Stimulated activated CD8-positive, alpha-beta memory T cell treated with anti-CD3 and anti-CD28 coated beads, Interleukin-4, amount 100 ng/mL, for 48 hours (primary cell): ENCODE results near the gene PI4KA.
"Not testable (repeated sequence)": the region's sequence is repeated elsewhere in the genome, so short reads cannot be mapped to it uniquely, and the experiment has no call there.

Source experiments
- DNase-seq: peaks from one replicate; pipeline ENCODE4 v3.0.0-alpha.2; 2020

The PI4KA gene

GRCh38 chr22:20662524-20663036 lies 196.0 kb downstream of the PI4KA start:
- DNase-seq: not testable (repeated sequence)

GRCh38 chr22:20661473-20661872 lies 197.1 kb downstream of the PI4KA start:
- DNase-seq: no peak

- DNase-seq: no peak
Measured at GRCh38 chr22:20660441-20661054, 198.1 kb downstream of the PI4KA start.

GRCh38 chr22:20659920-20660319 lies 198.7 kb downstream of the PI4KA start:
- no peak for DNase-seq

GRCh38 chr22:20659258-20659657 lies 199.4 kb downstream of the PI4KA start:
- DNase-seq: no peak

- DNase-seq: no peak
Measured at GRCh38 chr22:20658433-20659222, 200.0 kb downstream of the PI4KA start.

- DNase-seq: no peak
Measured at GRCh38 chr22:20657963-20658362, 200.6 kb downstream of the PI4KA start.
